HCT116 (cell line): ENCODE measurements around the gene DLG2. TPM values are rescaled to one million over a fixed set of nuclear protein-coding genes. Genes with fewer than 3 reads are reported as not detected.

Experiments
- ATAC-seq: fragments of 200-7000 bp; cut with Tn5 transposase; 2 replicates; pipeline ENCODE4 v1.9.1; 2020; ENCODE audit warnings: mild to moderate bottlenecking, moderate library complexity
- BruUV-seq: library from RNA; stranded (reverse); fragments of 400-500 nt; replicated peaks from 2 replicates; lab custom pipeline; 2021; lab: Mats Ljungman, UMichigan
- CTCF ChIA-PET: fragments of 300-600 bp; sonication (Branson Sonifier 250); formaldehyde crosslinking; loops from one replicate; lab custom pipeline; 2021; ENCODE audit warnings: antibody characterized with exemption; lab: Charles Lee
- POLR2A ChIA-PET: fragments of 300-600, 350-600 bp; sonication (Branson Sonifier 250); formaldehyde crosslinking; loops from one replicate; lab custom pipeline; 2021; ENCODE audit warnings: antibody characterized with exemption; lab: Charles Lee
- RAD21 ChIA-PET, 2 experiments: fragments of 300-600 bp; sonication (Branson Sonifier 250); formaldehyde crosslinking; loops; one replicate each; lab custom pipeline; 2023; ENCODE audit warnings: low total read pairs in 2 of 2; ENCODE audit not compliant: uncharacterized antibody in 2 of 2, unreplicated experiment in 2 of 2, low non-redundant PET in 1 of 2; lab: Charles Lee
- DNase-seq: peaks from one replicate; pipeline ENCODE4 v3.0.0-alpha.2; 2010; ENCODE audit warnings: low read depth, low spot score
- H2AFZ ChIP-seq: fragments of 200-600 bp; shearing (Covaris generic), sonication (generic); 2 replicates; pipeline ENCODE4 v1.6.1; 2017; ENCODE audit warnings: low read depth, mixed run types, mixed read lengths, antibody characterized with exemption, low read length; ENCODE audit not compliant: poor library complexity, severe bottlenecking
- H3K27ac ChIP-seq: 2 replicates; pipeline ENCODE4 v1.5.1; 2012; ENCODE audit warnings: low read depth, low read length
- H3K27me3 ChIP-seq: fragments of 200-600 bp; sonication (generic); 2 replicates; pipeline ENCODE4 v1.6.1; 2016; ENCODE audit warnings: mixed run types, low read length, mixed read lengths; ENCODE audit not compliant: insufficient read depth
- H3K36me3 ChIP-seq, 2 experiments: fragments of 200-500 bp in 1 of 2; fragments of 200-600 bp in 1 of 2; sonication (Bioruptor generic) in 1 of 2; sonication (generic) in 1 of 2; 2 replicates each; pipeline versions ENCODE4 v1.5.1 to v1.6.1; 2014 to 2016; ENCODE audit warnings: low read length in 2 of 2, inconsistent platforms in 1 of 2, mixed read lengths in 1 of 2, mixed run types in 1 of 2; ENCODE audit not compliant: insufficient read depth in 2 of 2, control insufficient read depth in 1 of 2
- H3K4me1 ChIP-seq, 2 experiments: fragments of 200-600 bp in 1 of 2; sonication (generic) in 1 of 2; 2 replicates each; pipeline versions ENCODE4 v1.5.1 to v1.6.1; 2012 to 2017; ENCODE audit warnings: low read length in 2 of 2, inconsistent platforms in 1 of 2, mild to moderate bottlenecking in 1 of 2, mixed read lengths in 1 of 2, mixed run types in 1 of 2, moderate library complexity in 1 of 2; ENCODE audit not compliant: insufficient read depth in 2 of 2, control insufficient read depth in 1 of 2
- H3K4me2 ChIP-seq: fragments of 200-600 bp; sonication (generic); 2 replicates; pipeline ENCODE4 v1.6.1; 2017; ENCODE audit warnings: mixed run types, low read length, mixed read lengths
- H3K4me3 ChIP-seq, 2 experiments: fragments of 200-600 bp in 1 of 2; sonication (generic) in 1 of 2; replicated peaks in 1 of 2; 2 replicates each; pipeline ENCODE4 v1.5.1; 2011 to 2016; ENCODE audit warnings: low read length in 2 of 2, control low read depth in 1 of 2, low read depth in 1 of 2, mild to moderate bottlenecking in 1 of 2, mixed read lengths in 1 of 2, mixed run types in 1 of 2
- H3K79me2 ChIP-seq: fragments of 200-600 bp; sonication (generic); 2 replicates; pipeline ENCODE4 v1.6.1; 2017; ENCODE audit warnings: mild to moderate bottlenecking, mixed run types, low read length, moderate library complexity, mixed read lengths; ENCODE audit not compliant: insufficient read depth
- H3K9ac ChIP-seq: fragments of 200-600 bp; sonication (generic); 2 replicates; pipeline ENCODE4 v1.6.1; 2016; ENCODE audit warnings: low read length, mixed read lengths
- H3K9me2 ChIP-seq: fragments of 200-600 bp; sonication (generic), shearing (Covaris generic); 2 replicates; pipeline ENCODE4 v1.6.1; 2017; ENCODE audit warnings: mixed run types, mild to moderate bottlenecking, moderate library complexity; ENCODE audit not compliant: insufficient read depth
- H3K9me3 ChIP-seq, 2 experiments: fragments of 200-500 bp in 1 of 2; fragments of 200-600 bp in 1 of 2; sonication (Bioruptor generic) in 1 of 2; sonication (generic) in 1 of 2; 2 replicates each; pipeline ENCODE4 v1.6.1; 2014 to 2017; ENCODE audit warnings: low read length in 2 of 2, mixed read lengths in 2 of 2, inconsistent platforms in 1 of 2, low read depth in 1 of 2, mild to moderate bottlenecking in 1 of 2, mixed run types in 1 of 2, moderate library complexity in 1 of 2; ENCODE audit not compliant: control insufficient read depth in 1 of 2, insufficient read depth in 1 of 2
- H4K20me1 ChIP-seq: fragments of 200-600 bp; sonication (generic), shearing (Covaris generic); 2 replicates; pipeline ENCODE4 v1.6.1; 2017; ENCODE audit warnings: mixed run types, mild to moderate bottlenecking, moderate library complexity; ENCODE audit not compliant: insufficient read depth
- ATF3 ChIP-seq: IDR thresholded peaks from 2 replicates; pipeline ENCODE4 v1.6.1; 2012
- CBX3 ChIP-seq: IDR thresholded peaks from 2 replicates; pipeline ENCODE4 v1.6.1; 2012; ENCODE audit warnings: low read depth
- CTCF ChIP-seq, 3 experiments: fragments of 200-600 bp in 1 of 3; sonication (generic) in 1 of 3; IDR thresholded peaks in 2 of 3; conservative IDR thresholded peaks in 1 of 3; 2 replicates each; pipeline ENCODE4 v1.5.1; 2012 to 2017; ENCODE audit warnings: low read depth in 2 of 3, low read length in 2 of 3, antibody characterized with exemption in 1 of 3, borderline replicate concordance in 1 of 3, control low read depth in 1 of 3, mild to moderate bottlenecking in 1 of 3, mixed read lengths in 1 of 3, mixed run types in 1 of 3, moderate library complexity in 1 of 3; ENCODE audit not compliant: insufficient read depth in 1 of 3
- EGR1 ChIP-seq: IDR thresholded peaks from 2 replicates; pipeline ENCODE4 v1.6.1; 2012; ENCODE audit warnings: low read depth
- EZH2 ChIP-seq: fragments of 200-600 bp; sonication (generic); IDR thresholded peaks from 2 replicates; pipeline ENCODE4 v1.6.1; 2017; ENCODE audit warnings: antibody characterized with exemption, mixed run types
- FOSL1 ChIP-seq: IDR thresholded peaks from 2 replicates; pipeline ENCODE4 v1.6.1; 2012; ENCODE audit warnings: low read depth
- RAD21 ChIP-seq: IDR thresholded peaks from 2 replicates; pipeline ENCODE4 v1.6.1; 2012; ENCODE audit warnings: low read depth, mild to moderate bottlenecking
- SP1 ChIP-seq: IDR thresholded peaks from 2 replicates; pipeline ENCODE4 v1.6.1; 2012; ENCODE audit warnings: low read depth
- YY1 ChIP-seq: IDR thresholded peaks from 2 replicates; pipeline ENCODE4 v1.6.1; 2011; ENCODE audit warnings: low read length, low read depth, moderate library complexity, mild to moderate bottlenecking; ENCODE audit not compliant: insufficient replicate concordance; ENCODE audit errors: extremely low read depth
- ZBTB33 ChIP-seq: IDR thresholded peaks from 2 replicates; pipeline ENCODE4 v1.6.1; 2011; ENCODE audit warnings: mild to moderate bottlenecking, low read length, moderate library complexity; ENCODE audit not compliant: insufficient replicate concordance; ENCODE audit errors: extremely low read depth
- ZFX ChIP-seq: fragments of 450-650 bp; IDR thresholded peaks from 2 replicates; pipeline ENCODE4 v1.6.1; 2017
- intact Hi-C: fragments of 100-400 bp; cut with micrococcal nuclease; formaldehyde crosslinking; loops from 2 replicates; pipeline ENCODE4 v1.10.0; 2022
- total RNA-seq: library from RNA; stranded (reverse); gene quantifications from one replicate; pipeline ENCODE4 v1.2.1, GENCODE V29; 2021; ENCODE audit not compliant: unreplicated experiment

Gene DLG2
- total RNA-seq, 1 experiment from 2014 or later = 2.4 TPM

GRCh38 chr11:83782329-83782728 is 1844.8 kb downstream of the DLG2 start:
- H3K9me2 ChIP-seq = no peaks in the 10 kb centered on the region
- TF ChIP-seq CTCF (IDR thresholded peaks at IDR 0.05 in 2 of 3, conservative IDR thresholded peaks at IDR 0.05 in 1 of 3; ENCODE audit: borderline replicate concordance in 1 of 3, insufficient read depth in 1 of 3, low read depth in 2 of 3, low read length in 2 of 3) = no peak
- no peak for TF ChIP-seq EGR1
- TF ChIP-seq ATF3 = no peak
- no peak for TF ChIP-seq FOSL1
- TF ChIP-seq CBX3 = no peak
- no peak for TF ChIP-seq SP1
- TF ChIP-seq EZH2 = no peak
- TF ChIP-seq ZBTB33 = no peak
- TF ChIP-seq RAD21 = no peak
- TF ChIP-seq ZFX = no peak
- no peak for TF ChIP-seq YY1
- TF ChIP-seq, all 23 proteins: peak for 0
- Histone ChIP-seq H3K27ac (no peak overlapping the region), H3K9ac (no peak overlapping the region), H3K4me1 (no peaks in the 10 kb centered on the region), H4K20me1 (no peaks in the 10 kb centered on the region), H3K4me3 (no peak overlapping the region), H3K9me3 (no peaks in the 10 kb centered on the region), H3K27me3 (peaks cover 28% of the 10 kb centered on the region), H3K79me2 (no peaks in the 10 kb centered on the region), H3K36me3 (no peaks in the 10 kb centered on the region), H2AFZ (no peak overlapping the region), H3K4me2 (no peak overlapping the region)
- ATAC-seq = no peak
- RAD21 ChIA-PET = no interaction called here
- no TSS peak for BruUV-seq
- no peak for DNase-seq
- CTCF ChIA-PET = no interaction called here
- POLR2A ChIA-PET = no interaction called here
- intact Hi-C loops = no loop called here
